GM20000 (cell line): ENCODE data around the gene ERBB4.

Source experiments
- DNase-seq: peaks from one replicate; pipeline ENCODE4 v3.0.0; 2012; ENCODE audit warnings: low spot score
- CTCF ChIP-seq: IDR thresholded peaks from 2 replicates; pipeline ENCODE4 v1.5.1; 2012; ENCODE audit warnings: mild to moderate bottlenecking, control low read depth; ENCODE audit errors: extremely low read depth, missing control alignments

The ERBB4 gene

GRCh38 chr2:212064318-212064717 is 474.3 kb downstream of the ERBB4 start:
- TF ChIP-seq CTCF: no peak
- no peak for DNase-seq

- TF ChIP-seq CTCF: no peak
- no peak for DNase-seq
Observed at GRCh38 chr2:212052412-212053159, 486.0 kb downstream of the ERBB4 start.

DNA sequence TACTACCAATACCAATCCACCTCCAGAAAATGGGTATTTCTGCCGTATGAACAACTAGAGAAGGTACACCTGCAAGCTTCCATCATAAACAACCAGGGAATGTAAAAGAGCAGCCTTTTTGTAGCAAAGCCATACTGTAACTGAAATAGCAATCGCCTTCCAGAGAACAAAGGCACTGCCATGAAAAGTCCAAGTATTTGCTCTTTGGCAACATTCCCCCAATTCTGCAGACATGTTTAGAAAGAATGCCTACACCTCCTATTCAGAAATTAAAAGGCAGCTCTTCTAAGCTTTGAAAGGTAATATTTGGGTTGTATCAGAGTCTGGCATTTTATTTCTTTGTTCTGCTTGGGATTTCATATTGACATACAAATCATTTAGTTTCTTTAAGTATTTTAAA is 487.7 kb downstream of the ERBB4 start:
- no peak for DNase-seq
- TF ChIP-seq CTCF: no peak

GRCh38 chr2:212042562-212042961 is 496.0 kb downstream of the ERBB4 start:
- DNase-seq: no peak
- TF ChIP-seq CTCF: no peak

DNA sequence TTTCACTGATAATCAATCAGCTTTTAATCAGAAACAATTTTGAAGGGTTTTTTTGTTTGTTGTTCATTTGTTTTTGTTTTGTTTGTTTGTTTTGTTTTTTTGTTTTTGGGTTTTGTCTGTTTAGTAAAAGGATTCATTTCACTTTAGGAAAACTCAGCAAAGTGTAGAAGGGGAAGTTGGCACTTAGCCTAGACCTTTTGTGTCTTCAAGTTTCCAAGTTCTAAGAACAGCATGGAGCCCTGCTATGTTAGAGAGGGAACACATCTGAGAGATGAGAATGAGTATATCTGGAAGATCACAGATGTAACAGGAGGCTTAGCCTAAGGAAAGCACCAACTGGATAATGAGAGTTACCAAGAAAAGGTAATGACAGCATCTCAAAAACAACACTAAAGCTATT is 501.5 kb downstream of the ERBB4 start:
- no peak for TF ChIP-seq CTCF
- DNase-seq: no peak

- no peak for TF ChIP-seq CTCF
- no peak for DNase-seq
Observed at GRCh38 chr2:212034841-212035585, 503.6 kb downstream of the ERBB4 start.

GRCh38 chr2:212033888-212034287 is 504.7 kb downstream of the ERBB4 start:
- DNase-seq: no peak
- TF ChIP-seq CTCF: no peak
